ENCODE results near the gene NBEAL2.

Gene NBEAL2

DNA sequence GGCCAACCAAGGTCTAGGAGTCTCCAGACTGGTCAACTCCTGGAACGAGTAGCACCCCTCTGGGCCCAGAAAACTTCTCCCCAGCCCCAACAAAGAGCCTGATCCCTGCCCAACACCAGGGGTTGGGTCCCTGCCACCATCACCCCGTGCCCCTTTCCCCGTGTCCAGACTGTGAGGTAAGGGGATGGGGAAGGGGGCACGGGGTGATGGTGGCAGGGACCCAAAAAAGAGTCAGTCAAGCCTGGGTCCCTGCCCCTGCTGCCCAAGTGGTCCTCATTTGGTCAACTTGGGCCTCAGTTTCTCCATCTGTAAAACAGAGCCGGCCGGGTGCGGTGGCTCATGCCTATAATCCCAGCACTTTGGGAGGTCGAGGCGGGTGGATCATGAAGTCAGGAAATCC lies 1.1 kb upstream of the NBEAL2 start:
- no peak overlapping the region for H3K9ac ChIP-seq (ENCODE audit: low read length in 2 of 2)
- H3K27me3 ChIP-seq (ENCODE audit: control insufficient read depth in 1 of 2, insufficient read depth in 2 of 2, low read length in 2 of 2) = no peaks in the 10 kb centered on the region
- H3K36me3 ChIP-seq (ENCODE audit: control insufficient read depth in 2 of 2, insufficient read depth in 2 of 2, low read length in 2 of 2) = peaks cover 0 to 3% of the 10 kb centered on the region in 2 donors
- H3K27ac ChIP-seq (ENCODE audit: low read length) = no peak overlapping the region
- no peaks in the 10 kb centered on the region for H3K9me3 ChIP-seq (ENCODE audit: control insufficient read depth in 2 of 2, low read length in 2 of 2)
- H3K4me3 ChIP-seq (ENCODE audit: low read length in 2 of 2) = no peak overlapping the region
- H3K4me1 ChIP-seq (ENCODE audit: control insufficient read depth, insufficient read depth, low read length) = peaks cover 40% of the 10 kb centered on the region

DNA sequence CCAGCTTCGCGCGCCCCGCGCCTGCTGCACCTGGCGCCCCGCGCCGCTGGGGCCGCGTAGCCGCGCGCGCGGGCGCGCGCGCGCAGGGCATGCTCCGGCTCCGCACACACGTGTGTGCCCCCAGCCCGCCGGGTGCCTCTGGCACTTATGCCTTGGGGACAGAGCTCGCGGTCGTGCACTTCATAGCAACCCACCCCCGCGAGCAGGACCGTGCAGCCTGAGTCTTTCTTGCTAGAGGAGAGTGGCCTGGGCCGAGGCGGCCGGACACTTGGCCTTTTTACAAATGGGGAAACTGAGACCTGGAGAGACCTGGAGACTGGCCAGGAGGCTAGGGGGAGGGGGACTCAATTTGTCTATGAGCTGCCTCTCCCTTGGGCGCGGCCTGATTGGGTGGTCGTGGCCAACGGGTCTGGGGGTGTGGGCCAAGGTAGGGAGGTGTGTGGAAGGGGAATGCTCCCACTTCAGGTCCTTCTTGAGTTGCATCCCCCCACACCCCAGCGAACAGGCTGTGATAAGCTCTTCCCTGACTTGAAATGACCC lies 562 bp downstream of the NBEAL2 start:
- Histone ChIP-seq H3K27me3 (ENCODE audit: control insufficient read depth in 1 of 2, insufficient read depth in 2 of 2, low read length in 2 of 2) (no peaks in the 10 kb centered on the region), H3K27ac (ENCODE audit: low read length) (no peak overlapping the region), H3K4me3 (ENCODE audit: low read length in 2 of 2) (peak overlapping the region; percentile 90 to 91), H3K4me1 (ENCODE audit: control insufficient read depth, insufficient read depth, low read length) (peaks cover 34% of the 10 kb centered on the region), H3K9ac (ENCODE audit: low read length in 2 of 2) (peak overlapping the region; percentile 42), H3K36me3 (ENCODE audit: control insufficient read depth in 2 of 2, insufficient read depth in 2 of 2, low read length in 2 of 2) (no peaks in the 10 kb centered on the region), H3K9me3 (ENCODE audit: control insufficient read depth in 2 of 2, low read length in 2 of 2) (no peaks in the 10 kb centered on the region)

DNA sequence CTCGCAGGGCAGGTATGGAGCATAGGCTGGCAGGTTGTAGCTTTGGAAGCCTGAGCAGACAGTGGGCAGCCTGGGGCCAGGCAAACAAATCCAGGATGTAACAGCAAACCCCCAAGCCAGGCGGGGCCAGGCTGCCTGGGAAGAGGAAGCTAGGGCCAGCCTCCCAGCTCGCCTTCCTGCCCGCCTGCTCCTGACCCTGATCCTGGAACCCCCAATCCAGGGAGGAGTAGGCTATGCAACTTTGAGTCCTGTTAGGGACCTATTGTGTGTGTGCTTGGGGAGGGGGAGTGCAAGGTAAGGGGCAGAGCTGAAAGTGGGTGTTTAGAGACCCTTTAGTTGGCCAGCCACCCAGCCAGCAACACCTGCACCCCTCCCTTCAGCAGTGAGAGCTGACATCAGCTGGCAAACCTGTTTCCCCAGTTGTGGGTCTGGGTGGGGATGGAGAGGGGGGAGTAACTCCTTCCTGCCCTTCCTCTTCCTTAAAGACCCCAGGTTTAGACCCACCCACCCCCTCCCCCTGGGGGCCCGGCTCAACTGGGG lies 2.5 kb downstream of the NBEAL2 start:
- Histone ChIP-seq H3K9ac (ENCODE audit: low read length in 2 of 2) (no peak overlapping the region), H3K36me3 (ENCODE audit: control insufficient read depth in 2 of 2, insufficient read depth in 2 of 2, low read length in 2 of 2) (no peaks in the 10 kb centered on the region), H3K4me1 (ENCODE audit: control insufficient read depth, insufficient read depth, low read length) (peaks cover 37% of the 10 kb centered on the region), H3K9me3 (ENCODE audit: control insufficient read depth in 2 of 2, low read length in 2 of 2) (no peaks in the 10 kb centered on the region), H3K27ac (ENCODE audit: low read length) (no peak overlapping the region), H3K4me3 (ENCODE audit: low read length in 2 of 2) (peak overlapping the region in 1 of 2 donors; percentile 22), H3K27me3 (ENCODE audit: control insufficient read depth in 1 of 2, insufficient read depth in 2 of 2, low read length in 2 of 2) (no peaks in the 10 kb centered on the region)

DNA sequence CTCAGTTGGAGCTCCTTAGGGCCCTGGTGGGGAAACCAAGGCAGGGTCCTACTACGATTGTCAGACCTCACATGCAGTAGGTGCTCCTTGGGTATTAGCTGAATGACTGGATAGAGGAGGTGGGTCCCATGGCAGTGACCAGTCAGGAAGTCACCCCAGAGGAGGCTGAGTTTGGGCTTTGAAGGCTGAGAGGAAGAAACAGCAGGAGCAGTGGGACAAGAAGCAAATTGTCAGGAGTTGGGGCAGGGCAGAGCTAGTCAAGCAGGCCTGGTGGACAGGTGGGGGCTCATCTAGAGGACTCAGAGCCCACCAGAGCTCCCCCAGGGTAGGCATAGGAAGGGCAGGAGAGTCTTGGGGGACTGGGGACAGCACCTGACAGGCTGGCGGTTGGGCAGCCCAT lies 3.1 kb downstream of the NBEAL2 start:
- Histone ChIP-seq H3K4me1 (ENCODE audit: control insufficient read depth, insufficient read depth, low read length) (peaks cover 32% of the 10 kb centered on the region), H3K27ac (ENCODE audit: low read length) (no peak overlapping the region), H3K36me3 (ENCODE audit: control insufficient read depth in 2 of 2, insufficient read depth in 2 of 2, low read length in 2 of 2) (no peaks in the 10 kb centered on the region), H3K27me3 (ENCODE audit: control insufficient read depth in 1 of 2, insufficient read depth in 2 of 2, low read length in 2 of 2) (no peaks in the 10 kb centered on the region), H3K9me3 (ENCODE audit: control insufficient read depth in 2 of 2, low read length in 2 of 2) (no peaks in the 10 kb centered on the region), H3K4me3 (ENCODE audit: low read length in 2 of 2) (no peak overlapping the region), H3K9ac (ENCODE audit: low read length in 2 of 2) (no peak overlapping the region)

DNA sequence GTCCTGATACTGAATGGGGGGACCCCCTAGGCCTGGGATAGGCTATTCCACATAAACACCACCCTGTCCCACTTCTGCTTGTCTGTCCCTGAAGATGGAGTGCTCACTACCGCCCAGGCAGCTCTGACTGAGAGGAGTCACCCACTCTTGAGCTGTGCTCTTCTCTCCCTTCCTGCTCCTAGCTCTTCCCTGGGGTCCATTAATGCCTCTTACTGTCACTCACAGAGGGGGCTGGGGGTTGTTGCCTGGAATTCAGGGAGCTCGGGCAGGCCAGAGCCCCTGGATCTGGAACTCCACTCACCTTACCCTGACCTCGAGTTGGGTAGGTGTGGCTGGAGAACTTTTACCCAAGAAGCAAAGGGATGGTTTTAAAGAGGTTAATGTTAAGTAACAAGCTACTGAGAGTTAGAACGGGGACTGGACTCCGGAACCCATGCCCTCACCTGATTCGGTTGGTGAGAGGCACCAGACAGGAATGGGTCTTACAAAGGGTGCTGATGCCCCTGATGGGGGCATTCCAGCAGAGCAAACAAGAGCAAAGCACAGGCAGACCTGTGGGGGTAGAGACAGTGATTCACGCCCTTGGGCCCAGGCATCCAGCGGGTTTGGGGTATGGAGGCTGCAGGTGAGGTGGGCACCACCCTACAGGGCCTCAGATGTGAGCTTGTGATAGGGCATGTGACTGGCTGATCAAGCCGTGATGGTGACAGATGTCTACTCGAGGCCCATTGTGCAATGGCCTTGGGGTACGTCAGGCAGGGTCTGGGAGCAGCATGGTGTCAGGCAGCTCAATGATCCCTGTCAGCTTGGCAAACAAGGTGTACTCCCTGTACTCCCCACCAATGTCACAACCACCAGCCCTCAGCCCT lies 5.4 kb downstream of the NBEAL2 start:
- Histone ChIP-seq H3K27ac (ENCODE audit: low read length) (no peak overlapping the region), H3K4me3 (ENCODE audit: low read length in 2 of 2) (no peak overlapping the region), H3K9ac (ENCODE audit: low read length in 2 of 2) (no peak overlapping the region), H3K4me1 (ENCODE audit: control insufficient read depth, insufficient read depth, low read length) (peaks cover 14% of the 10 kb centered on the region), H3K36me3 (ENCODE audit: control insufficient read depth in 2 of 2, insufficient read depth in 2 of 2, low read length in 2 of 2) (peaks cover 0 to 2% of the 10 kb centered on the region in 2 donors), H3K27me3 (ENCODE audit: control insufficient read depth in 1 of 2, insufficient read depth in 2 of 2, low read length in 2 of 2) (no peaks in the 10 kb centered on the region), H3K9me3 (ENCODE audit: control insufficient read depth in 2 of 2, low read length in 2 of 2) (no peaks in the 10 kb centered on the region)

DNA sequence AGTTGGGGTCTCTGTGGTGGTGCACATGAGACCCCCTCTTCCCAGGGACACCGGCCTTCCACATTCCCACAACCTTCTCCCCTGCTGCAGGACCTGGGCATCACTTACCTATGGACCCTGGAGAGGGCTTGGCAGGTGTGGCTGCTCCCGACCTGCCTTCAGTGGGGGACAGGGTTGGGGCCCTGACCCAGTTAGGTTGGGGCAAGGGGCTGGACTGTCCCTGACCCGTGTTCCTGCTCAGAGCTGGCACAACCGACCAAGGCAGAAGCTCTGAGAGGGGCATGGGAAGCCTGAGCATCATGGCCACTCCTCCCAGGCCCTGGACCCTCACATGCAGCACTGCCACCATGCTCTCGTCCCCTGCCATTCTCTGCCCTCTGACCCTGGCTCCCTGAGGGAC lies 6.1 kb downstream of the NBEAL2 start:
- Histone ChIP-seq H3K9me3 (ENCODE audit: control insufficient read depth in 2 of 2, low read length in 2 of 2) (no peaks in the 10 kb centered on the region), H3K9ac (ENCODE audit: low read length in 2 of 2) (no peak overlapping the region), H3K4me1 (ENCODE audit: control insufficient read depth, insufficient read depth, low read length) (peaks cover 7% of the 10 kb centered on the region), H3K27me3 (ENCODE audit: control insufficient read depth in 1 of 2, insufficient read depth in 2 of 2, low read length in 2 of 2) (no peaks in the 10 kb centered on the region), H3K4me3 (ENCODE audit: low read length in 2 of 2) (no peak overlapping the region), H3K36me3 (ENCODE audit: control insufficient read depth in 2 of 2, insufficient read depth in 2 of 2, low read length in 2 of 2) (peaks cover 0 to 2% of the 10 kb centered on the region in 2 donors), H3K27ac (ENCODE audit: low read length) (no peak overlapping the region)

DNA sequence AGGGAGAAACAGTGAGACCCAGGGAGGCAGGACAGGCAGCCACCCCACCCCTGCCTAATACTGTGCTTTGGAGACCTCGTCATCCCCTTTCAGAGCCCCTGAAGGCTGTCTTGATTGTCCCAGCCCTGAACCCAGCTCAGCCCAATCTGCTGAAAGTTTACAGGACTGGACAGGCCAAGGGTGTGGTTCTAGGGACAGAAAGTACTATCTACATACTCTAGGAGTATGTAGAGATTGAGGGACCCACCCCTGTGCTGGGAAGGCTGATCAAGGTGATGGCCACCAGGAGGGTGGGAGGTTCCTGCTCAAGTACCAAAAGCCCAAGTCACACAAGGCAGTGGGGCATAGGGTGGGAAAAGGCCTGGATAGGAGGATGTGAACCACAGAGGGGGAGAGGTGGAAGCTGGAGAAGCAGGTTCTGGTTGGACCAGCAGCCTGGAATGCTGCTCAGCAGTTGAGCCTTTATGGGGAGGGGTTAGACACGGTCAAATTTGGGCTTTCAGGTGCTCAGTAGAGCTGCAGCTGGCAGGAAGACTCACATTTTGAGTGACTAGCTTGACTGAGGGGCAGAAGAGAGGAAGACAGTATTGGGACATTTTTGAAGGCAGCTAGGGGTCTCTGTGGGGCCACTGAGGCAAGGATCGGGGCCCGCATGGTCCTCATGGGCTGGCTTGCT lies 6.7 kb downstream of the NBEAL2 start:
- no peak overlapping the region for H3K9ac ChIP-seq (ENCODE audit: low read length in 2 of 2)
- peaks cover 0 to 2% of the 10 kb centered on the region in 2 donors for H3K36me3 ChIP-seq (ENCODE audit: control insufficient read depth in 2 of 2, insufficient read depth in 2 of 2, low read length in 2 of 2)
- H3K4me3 ChIP-seq (ENCODE audit: low read length in 2 of 2) = no peak overlapping the region
- H3K27ac ChIP-seq (ENCODE audit: low read length) = no peak overlapping the region
- H3K9me3 ChIP-seq (ENCODE audit: control insufficient read depth in 2 of 2, low read length in 2 of 2) = no peaks in the 10 kb centered on the region
- H3K27me3 ChIP-seq (ENCODE audit: control insufficient read depth in 1 of 2, insufficient read depth in 2 of 2, low read length in 2 of 2) = no peaks in the 10 kb centered on the region
- H3K4me1 ChIP-seq (ENCODE audit: control insufficient read depth, insufficient read depth, low read length) = peaks cover 5% of the 10 kb centered on the region

DNA sequence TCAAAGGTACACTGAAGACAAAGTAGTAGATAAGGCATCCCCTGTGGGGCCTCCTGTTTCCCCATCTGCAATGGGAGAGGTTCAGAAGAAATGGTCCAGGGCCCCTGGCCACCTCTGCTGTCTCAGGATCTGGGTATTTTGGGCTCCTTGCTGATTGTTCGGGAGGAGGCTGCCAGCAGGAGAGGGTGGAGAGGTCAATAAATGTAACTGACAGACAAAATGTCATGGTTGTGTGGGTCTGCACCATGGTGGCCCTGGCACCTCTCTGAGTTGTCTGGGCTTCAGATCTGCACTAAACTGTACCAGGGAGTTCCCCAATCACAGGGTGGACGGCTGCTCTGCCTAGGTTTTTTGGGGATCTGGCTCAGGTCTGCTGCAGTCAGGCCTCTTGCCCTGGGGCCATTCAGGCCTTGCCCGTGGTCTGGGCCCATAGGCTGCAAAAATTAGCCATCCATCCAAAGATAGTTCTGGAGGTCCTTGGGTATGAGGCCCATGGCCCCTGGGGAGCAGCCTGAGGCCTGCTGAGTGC lies 7.4 kb downstream of the NBEAL2 start:
- Histone ChIP-seq H3K4me1 (ENCODE audit: control insufficient read depth, insufficient read depth, low read length) (peaks cover 5% of the 10 kb centered on the region), H3K27ac (ENCODE audit: low read length) (no peak overlapping the region), H3K4me3 (ENCODE audit: low read length in 2 of 2) (no peak overlapping the region)

DNA sequence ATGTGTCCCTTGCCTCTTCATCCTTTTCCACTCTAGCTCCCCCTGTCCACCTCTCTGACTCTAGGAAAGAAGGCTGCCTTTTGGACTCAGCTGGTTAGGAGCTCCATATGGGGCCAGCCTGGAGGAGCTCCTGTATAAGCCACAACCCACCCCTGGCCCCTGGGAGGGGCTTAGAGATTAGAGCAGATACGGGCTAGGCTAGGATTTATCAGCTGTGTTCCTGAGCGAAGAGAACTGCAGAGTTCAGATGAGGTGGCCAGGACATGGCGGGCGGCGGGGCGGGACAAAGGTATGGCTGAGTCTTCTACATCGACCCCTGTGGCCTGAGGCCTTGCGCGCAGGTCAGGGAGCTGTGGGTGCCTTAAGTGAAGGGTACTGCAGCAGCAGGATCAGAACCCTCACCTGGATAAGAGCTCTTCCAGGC lies 7.9 kb downstream of the NBEAL2 start:
- Histone ChIP-seq H3K4me1 (ENCODE audit: control insufficient read depth, insufficient read depth, low read length) (peaks cover 5% of the 10 kb centered on the region), H3K9me3 (ENCODE audit: control insufficient read depth in 2 of 2, low read length in 2 of 2) (no peaks in the 10 kb centered on the region), H3K9ac (ENCODE audit: low read length in 2 of 2) (no peak overlapping the region), H3K27ac (ENCODE audit: low read length) (no peak overlapping the region), H3K27me3 (ENCODE audit: control insufficient read depth in 1 of 2, insufficient read depth in 2 of 2, low read length in 2 of 2) (no peaks in the 10 kb centered on the region), H3K36me3 (ENCODE audit: control insufficient read depth in 2 of 2, insufficient read depth in 2 of 2, low read length in 2 of 2) (peaks cover 0 to 2% of the 10 kb centered on the region in 2 donors), H3K4me3 (ENCODE audit: low read length in 2 of 2) (no peak overlapping the region)

More for the DNA sequence above, 7.4 kb downstream of the NBEAL2 start:
- no peaks in the 10 kb centered on the region for H3K9me3 ChIP-seq (ENCODE audit: control insufficient read depth in 2 of 2, low read length in 2 of 2)
- peaks cover 0 to 2% of the 10 kb centered on the region in 2 donors for H3K36me3 ChIP-seq (ENCODE audit: control insufficient read depth in 2 of 2, insufficient read depth in 2 of 2, low read length in 2 of 2)
- H3K27me3 ChIP-seq (ENCODE audit: control insufficient read depth in 1 of 2, insufficient read depth in 2 of 2, low read length in 2 of 2) = no peaks in the 10 kb centered on the region
- no peak overlapping the region for H3K9ac ChIP-seq (ENCODE audit: low read length in 2 of 2)

DNA sequence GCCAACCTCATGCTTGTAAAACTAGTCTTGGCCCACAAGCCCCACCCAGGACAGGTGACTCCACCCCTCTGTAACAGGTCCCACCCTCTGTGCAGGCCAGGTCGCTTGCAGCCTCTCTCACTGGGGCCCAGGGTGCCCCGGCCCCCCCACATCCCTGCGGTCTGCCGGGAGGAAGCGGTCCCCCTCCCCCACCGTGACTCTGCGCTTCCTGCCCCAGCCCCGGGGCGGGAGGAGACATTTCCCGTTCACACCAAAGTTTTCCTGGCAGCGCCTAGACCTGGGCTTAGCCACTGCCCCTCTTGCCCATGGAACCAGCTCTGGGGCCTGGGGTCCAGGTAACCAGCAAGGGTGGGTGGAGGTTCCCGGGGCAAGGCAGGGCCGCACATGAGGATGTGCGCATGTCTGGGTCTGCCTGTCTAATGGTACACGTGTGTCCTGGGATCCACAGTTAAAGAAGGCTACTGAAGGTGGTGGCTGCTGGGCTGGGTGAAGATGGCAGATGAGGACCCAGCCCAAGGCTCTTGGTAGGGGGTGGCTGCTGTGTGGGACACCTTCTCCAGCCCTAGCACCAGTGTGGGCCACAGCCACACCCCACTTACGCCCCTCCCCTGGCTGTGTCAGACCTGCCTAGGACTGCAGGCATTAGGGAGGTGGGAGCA lies 8.4 kb downstream of the NBEAL2 start:
- Histone ChIP-seq H3K36me3 (ENCODE audit: control insufficient read depth in 2 of 2, insufficient read depth in 2 of 2, low read length in 2 of 2) (peaks cover 0 to 2% of the 10 kb centered on the region in 2 donors), H3K27ac (ENCODE audit: low read length) (no peak overlapping the region), H3K4me3 (ENCODE audit: low read length in 2 of 2) (no peak overlapping the region), H3K27me3 (ENCODE audit: control insufficient read depth in 1 of 2, insufficient read depth in 2 of 2, low read length in 2 of 2) (no peaks in the 10 kb centered on the region), H3K4me1 (ENCODE audit: control insufficient read depth, insufficient read depth, low read length) (peaks cover 5% of the 10 kb centered on the region), H3K9me3 (ENCODE audit: control insufficient read depth in 2 of 2, low read length in 2 of 2) (no peaks in the 10 kb centered on the region), H3K9ac (ENCODE audit: low read length in 2 of 2) (no peak overlapping the region)
